Brain pericyte (primary cell): ENCODE results near the gene ESPN.

Experiments used
- DNase-seq: peaks from one replicate; pipeline ENCODE4 v3.0.0-alpha.2; 2012; ENCODE audit warnings: low read depth, low spot score

The ESPN gene

GRCh38 chr1:6497215-6497866, 72.8 kb downstream of the ESPN start:
- no peak for DNase-seq

GRCh38 chr1:6497867-6498575, 73.4 kb downstream of the ESPN start:
- no peak for DNase-seq

GRCh38 chr1:6498576-6499111, 74.1 kb downstream of the ESPN start:
- no peak for DNase-seq

- DNase-seq, result no peak
Measured at GRCh38 chr1:6499296-6499695, 74.7 kb downstream of the ESPN start.

- no peak for DNase-seq
Measured at GRCh38 chr1:6500544-6501278, 76.1 kb downstream of the ESPN start.

- no peak for DNase-seq
Measured at GRCh38 chr1:6501279-6501813, 76.8 kb downstream of the ESPN start.

- DNase-seq, result no peak
Measured at GRCh38 chr1:6502000-6502891, 77.7 kb downstream of the ESPN start.

- no peak for DNase-seq
Measured at GRCh38 chr1:6503884-6504602, 79.5 kb downstream of the ESPN start.

GRCh38 chr1:6504887-6505286, 80.3 kb downstream of the ESPN start:
- no peak for DNase-seq

- DNase-seq, result no peak
Measured at GRCh38 chr1:6505367-6506209, 81.0 kb downstream of the ESPN start.

GRCh38 chr1:6506210-6507036, 81.8 kb downstream of the ESPN start:
- no peak for DNase-seq

- DNase-seq, result no peak
Measured at GRCh38 chr1:6507037-6507428, 82.5 kb downstream of the ESPN start.

GRCh38 chr1:6507461-6507911, 82.9 kb downstream of the ESPN start:
- no peak for DNase-seq

- DNase-seq, result no peak
Measured at GRCh38 chr1:6508154-6508815, 83.7 kb downstream of the ESPN start.

GRCh38 chr1:6508816-6509189, 84.2 kb downstream of the ESPN start:
- no peak for DNase-seq

- no peak for DNase-seq
Measured at GRCh38 chr1:6509220-6509918, 84.8 kb downstream of the ESPN start.

GRCh38 chr1:6509919-6510291, 85.3 kb downstream of the ESPN start:
- no peak for DNase-seq

- DNase-seq, result no peak
Measured at GRCh38 chr1:6510493-6510892, 85.9 kb downstream of the ESPN start.
